Measurements from ENCODE around the gene NCR3LG1. TPM values are rescaled to one million over a fixed set of nuclear protein-coding genes. Genes with fewer than 3 reads are reported as not detected.

The NCR3LG1 gene
- 1.8 to 3.0 TPM (median 2.6 TPM) in 5 replicates for total RNA-seq (2022; extraction: Qiagen RNA extraction; ENCODE audit: low read depth)

DNA sequence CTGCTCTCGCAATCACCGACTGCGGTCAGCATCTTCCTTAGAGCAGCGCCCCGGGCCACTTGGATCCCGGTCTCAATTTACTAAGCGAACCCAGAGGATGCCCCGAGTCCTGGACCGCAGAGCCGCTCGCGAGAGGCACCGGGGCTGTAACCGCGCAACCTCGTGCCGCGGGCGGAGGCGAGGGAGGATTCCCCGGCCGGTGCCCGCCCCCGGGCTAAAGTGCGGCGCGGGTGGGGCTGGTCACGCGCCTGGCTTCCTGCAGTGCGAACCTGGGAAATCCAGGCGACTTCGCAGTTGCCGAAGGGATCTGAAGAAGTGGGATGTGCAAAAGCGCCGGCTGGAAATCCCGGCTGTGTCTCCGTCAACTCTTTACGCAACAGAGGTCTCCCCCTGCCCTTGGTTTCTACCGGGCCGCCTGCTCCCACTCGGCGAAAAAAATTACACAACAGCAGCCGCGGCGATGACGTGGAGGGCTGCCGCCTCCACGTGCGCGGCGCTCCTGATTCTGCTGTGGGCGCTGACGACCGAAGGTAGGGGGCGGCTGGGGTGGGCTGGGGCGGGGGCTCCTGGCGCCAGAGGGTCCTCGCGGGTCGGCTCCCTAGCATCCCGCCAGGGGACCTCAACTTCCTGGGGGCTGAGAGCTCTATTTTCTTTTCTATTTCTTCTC, at the start of gene NCR3LG1:
Gene NCR3LG1 (plus strand): TSS at position 291 of the 667 bp plus-strand sequence. CDS start 170 bp downstream, at position 461.

DNA sequence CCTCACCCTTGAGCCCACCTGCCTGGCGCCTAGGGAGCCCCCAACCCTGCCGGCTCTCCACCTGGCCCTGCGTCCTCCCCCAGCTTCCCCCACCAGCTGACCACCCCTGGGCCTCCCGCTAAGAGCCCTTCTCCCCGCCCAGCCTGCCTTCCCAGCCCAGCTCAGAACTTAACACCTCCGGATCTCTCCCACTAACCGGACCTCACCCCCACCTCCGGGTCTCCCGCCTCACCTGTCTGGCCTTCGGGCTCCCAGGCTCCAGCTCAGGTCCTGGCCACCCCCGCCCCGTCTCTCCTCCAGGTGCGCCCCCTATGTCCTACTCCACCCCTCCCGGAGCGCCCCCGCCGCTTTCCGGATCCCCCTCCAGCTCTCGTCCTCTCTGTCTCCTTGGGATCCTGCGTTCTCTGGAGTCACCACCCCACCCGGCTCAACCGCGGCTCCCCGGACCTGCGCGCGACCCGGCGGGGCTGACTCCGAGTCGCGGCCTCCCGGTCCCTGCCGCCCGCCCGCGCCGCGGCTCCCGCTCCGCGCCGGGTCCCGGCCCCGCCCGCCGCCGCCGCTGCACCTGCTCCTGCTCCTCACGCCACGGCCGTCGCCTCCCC, 37.1 kb downstream of the NCR3LG1 start, which contains the start of gene KCNJ11:
Gene KCNJ11 (minus strand): TSS at position 51 of the 602 bp plus-strand sequence. CDS start 568 bp downstream, outside the sequence.

Other genes with a start within 250 kb of the NCR3LG1 start
- 8.7 to 19.8 TPM (median 15.4 TPM) in 5 replicates for gene PIK3C2A, start 143.8 kb upstream of the NCR3LG1 start, total RNA-seq (2022; extraction: Qiagen RNA extraction; ENCODE audit: low read depth)
- gene NUCB2, start 75.1 kb upstream of the NCR3LG1 start, total RNA-seq (2022; extraction: Qiagen RNA extraction; ENCODE audit: low read depth), result 27.7 to 34.5 TPM (median 34.3 TPM) in 5 replicates
- gene KCNJ11, start 36.9 kb downstream of the NCR3LG1 start, total RNA-seq (2022; extraction: Qiagen RNA extraction; ENCODE audit: low read depth), result 1.1 to 1.8 TPM (median 1.4 TPM) in 5 replicates
- 2.0 to 3.3 TPM (median 2.8 TPM) in 5 replicates for gene ABCC8, start 125.0 kb downstream of the NCR3LG1 start, total RNA-seq (2022; extraction: Qiagen RNA extraction; ENCODE audit: low read depth)
- gene USH1C, start 192.6 kb downstream of the NCR3LG1 start, total RNA-seq (2022; extraction: Qiagen RNA extraction; ENCODE audit: low read depth), result 0.54 to 1.6 TPM (median 1.1 TPM) in 5 replicates
- not detected in 5 replicates for gene OTOG, start 195.5 kb downstream of the NCR3LG1 start, total RNA-seq (2022; extraction: Qiagen RNA extraction; ENCODE audit: low read depth)

Measured in A549 treated with GW870086 at 1 μM for 4 hours (cell line).